GM12878 (cell line): ENCODE results near the gene FILIP1L. TPM values are rescaled to one million over a fixed set of nuclear protein-coding genes. Genes with fewer than 3 reads are reported as not detected.
A peak's percentile ranks its signal among the peaks of the same experiment; 100 is the strongest.

Experiments
- ATAC-seq: fragments of 200-7000 bp; cut with Tn5 transposase; 3 replicates; pipeline ENCODE4 v1.9.1; 2020; ENCODE audit warnings: mild to moderate bottlenecking, moderate library complexity
- BruUV-seq: library from RNA; stranded (reverse); fragments of 400-500 nt; replicated peaks from 2 replicates; lab custom pipeline; 2021; lab: Mats Ljungman, UMichigan
- CTCF ChIA-PET: fragments of 300-600 bp; sonication (Branson Sonifier 250); formaldehyde crosslinking; extraction: SDS; loops from one replicate; lab custom pipeline; 2021; ENCODE audit warnings: inconsistent platforms; lab: Yijun Ruan, JAX
- POLR2A ChIA-PET: fragments of 350-600 bp; formaldehyde crosslinking; extraction: SDS; loops from one replicate; lab custom pipeline; 2021; ENCODE audit warnings: inconsistent platforms; lab: Charles Lee
- RAD21 ChIA-PET: fragments of 300-600 bp; sonication (Branson Sonifier 250); formaldehyde crosslinking; loops from one replicate; lab custom pipeline; 2023; ENCODE audit warnings: antibody characterized with exemption; ENCODE audit not compliant: unreplicated experiment; lab: Charles Lee
- SMC1A ChIA-PET: fragments of 300-600 bp; sonication (Branson Sonifier 250); formaldehyde crosslinking; loops from one replicate; lab custom pipeline; 2023; ENCODE audit not compliant: unreplicated experiment, uncharacterized antibody; lab: Charles Lee
- DNase-seq: peaks from one replicate; pipeline ENCODE4 v3.0.0-alpha.2; 2011; ENCODE audit warnings: low read depth, low spot score
- FAIRE-seq: peaks from 3 replicates; lab custom pipeline; 2011; peaks lifted over from hg19 to GRCh38; lab: Jason Lieb, UNC
- H2AFZ ChIP-seq: 2 replicates; pipeline ENCODE4 v1.6.0; 2011; ENCODE audit warnings: low read depth, low read length, control low read depth; ENCODE audit not compliant: control insufficient read depth
- H3K27ac ChIP-seq: 2 replicates; pipeline ENCODE4 v1.5.1; 2011; ENCODE audit warnings: control low read depth; ENCODE audit not compliant: control insufficient read depth, insufficient read depth
- H3K27me3 ChIP-seq, 2 experiments: replicated peaks in 1 of 2; 2 replicates each; pipeline versions ENCODE4 v1.6.0 to v1.6.1; 2011; ENCODE audit warnings: low read length in 1 of 2; ENCODE audit not compliant: control insufficient read depth in 2 of 2, insufficient read depth in 2 of 2
- H3K36me3 ChIP-seq, 2 experiments: 2 replicates each; pipeline ENCODE4 v1.5.1; 2011; ENCODE audit warnings: low read length in 1 of 2; ENCODE audit not compliant: control insufficient read depth in 2 of 2, insufficient read depth in 2 of 2
- H3K4me1 ChIP-seq: 2 replicates; pipeline ENCODE4 v1.6.1; 2011; ENCODE audit warnings: mild to moderate bottlenecking, low read length, moderate library complexity, mixed read lengths; ENCODE audit not compliant: control insufficient read depth, insufficient read depth
- H3K4me2 ChIP-seq: 2 replicates; pipeline ENCODE4 v1.6.0; 2011; ENCODE audit warnings: control low read depth; ENCODE audit not compliant: control insufficient read depth, insufficient read depth
- H3K4me3 ChIP-seq: fragments of 200-600 bp; sonication (generic); 2 replicates; pipeline ENCODE4 v1.5.1; 2016
- H3K79me2 ChIP-seq: 2 replicates; pipeline ENCODE4 v1.6.0; 2011; ENCODE audit warnings: low read length; ENCODE audit not compliant: control insufficient read depth, insufficient read depth
- H3K9ac ChIP-seq: 2 replicates; pipeline ENCODE4 v1.8.0; 2011; ENCODE audit warnings: low read length, control low read depth, mixed read lengths; ENCODE audit not compliant: control insufficient read depth, insufficient read depth
- H3K9me3 ChIP-seq: replicated peaks from 3 replicates; pipeline ENCODE4 v1.5.1; 2011; ENCODE audit warnings: mild to moderate bottlenecking, low read length; ENCODE audit not compliant: control insufficient read depth, insufficient read depth
- H4K20me1 ChIP-seq: 2 replicates; pipeline ENCODE4 v1.6.0; 2011; ENCODE audit not compliant: control insufficient read depth, insufficient read depth
- CEBPB ChIP-seq, 2 experiments: fragments of 150-350 bp in 1 of 2; IDR thresholded peaks; 2 replicates each; pipeline ENCODE4 v1.6.1; 2012 to 2014; ENCODE audit warnings: low read depth in 2 of 2, low read length in 2 of 2, borderline replicate concordance in 1 of 2, inconsistent platforms in 1 of 2
- E2F8 ChIP-seq: fragments of 450-650 bp; IDR thresholded peaks from 2 replicates; pipeline ENCODE4 v1.6.1; 2018; ENCODE audit warnings: mild to moderate bottlenecking, low read depth, moderate library complexity; ENCODE audit not compliant: partially characterized antibody
- EP300 ChIP-seq, 2 experiments: fragments of 150-350 bp in 1 of 2; IDR thresholded peaks; 2 replicates each; pipeline ENCODE4 v1.6.1; 2011 to 2012; ENCODE audit warnings: low read depth in 2 of 2, low read length in 2 of 2, borderline replicate concordance in 1 of 2, improper control_type of control experiment in 1 of 2, inconsistent platforms in 1 of 2; ENCODE audit not compliant: control insufficient read depth in 1 of 2
- FOS ChIP-seq: IDR thresholded peaks from 3 replicates; pipeline ENCODE4 v1.6.1; 2011; ENCODE audit warnings: borderline replicate concordance; ENCODE audit not compliant: insufficient read length; ENCODE audit errors: extremely low read depth
- HDGF ChIP-seq: fragments of 450-650 bp; IDR thresholded peaks from 2 replicates; pipeline ENCODE4 v1.6.1; 2016; ENCODE audit warnings: antibody characterized with exemption
- MTA2 ChIP-seq: fragments of 450-650 bp; IDR thresholded peaks from 2 replicates; pipeline ENCODE4 v1.6.1; 2016; ENCODE audit warnings: low read depth, mild to moderate bottlenecking, moderate library complexity
- SPI1 ChIP-seq: IDR thresholded peaks from 2 replicates; pipeline ENCODE4 v1.6.1; 2011; ENCODE audit warnings: low read depth, mild to moderate bottlenecking, low read length, moderate library complexity, borderline replicate concordance; ENCODE audit not compliant: insufficient read depth
- USF2 ChIP-seq: IDR thresholded peaks from 2 replicates; pipeline ENCODE4 v1.6.1; 2011; ENCODE audit warnings: low read depth, low read length, improper control_type of control experiment, borderline replicate concordance
- ZNF384 ChIP-seq: IDR thresholded peaks from 2 replicates; pipeline ENCODE4 v1.6.1; 2012; ENCODE audit warnings: low read depth, mild to moderate bottlenecking, low read length, improper control_type of control experiment, borderline replicate concordance
- WGBS: methylation state at CpG from one replicate; pipeline ENCODE4 v1.1.6; 2016; ENCODE audit warnings: low lambda C conversion rate; ENCODE audit not compliant: insufficient replicate concordance, insufficient coverage; ENCODE audit errors: missing lambda C conversion rate; 5-methylcytosine and 5-hydroxymethylcytosine counted together
- in situ Hi-C: fragments of 300-500 bp; cut with MboI; formaldehyde crosslinking; loops from 9 replicates; pipeline ENCODE4 v1.14.3; 2018; ENCODE audit warnings: mixed read lengths
- intact Hi-C: fragments of 100-400 bp; cut with micrococcal nuclease; formaldehyde crosslinking; loops from one replicate; pipeline ENCODE4 v1.14.2; 2022; ENCODE audit not compliant: unreplicated experiment
- polyA plus RNA-seq, 11 experiments: library from polyadenylated mRNA; depleted of rRNA in 4 of 11; unstranded in 6 of 11; stranded (reverse) in 5 of 11; fragments of >200 nt; fragmentation: Nextera tagmentation in 4 of 11; fragmentation: Illumina TruSeq in 1 of 11; extraction: Ambion mirVana in 4 of 11; extraction: Trizol in 1 of 11; gene quantifications; 1 replicate in 1 of 11; 2 replicates in 10 of 11; pipeline versions ENCODE4 v1.2.1 to v1.2.3, GENCODE V29; 2011 to 2016; ENCODE audit warnings: inconsistent platforms in 2 of 11, missing spikeins in 2 of 11, low read depth in 1 of 11
- total RNA-seq, 4 experiments: library from RNA; depleted of rRNA in 3 of 4; stranded (reverse); fragments of >200 nt in 3 of 4; fragmentation: Illumina TruSeq in 1 of 4; extraction: Trizol in 1 of 4; gene quantifications; 2 replicates each; pipeline versions ENCODE4 v1.2.1 to v1.2.3, GENCODE V29; 2013 to 2021

Gene FILIP1L
- total and polyA plus RNA-seq, 10 of the 15 experiments (the other 5 are each of a cell fraction or from before 2014, with no cell fraction given): 0.24 to 6.1 (median 3.5) TPM

DNA sequence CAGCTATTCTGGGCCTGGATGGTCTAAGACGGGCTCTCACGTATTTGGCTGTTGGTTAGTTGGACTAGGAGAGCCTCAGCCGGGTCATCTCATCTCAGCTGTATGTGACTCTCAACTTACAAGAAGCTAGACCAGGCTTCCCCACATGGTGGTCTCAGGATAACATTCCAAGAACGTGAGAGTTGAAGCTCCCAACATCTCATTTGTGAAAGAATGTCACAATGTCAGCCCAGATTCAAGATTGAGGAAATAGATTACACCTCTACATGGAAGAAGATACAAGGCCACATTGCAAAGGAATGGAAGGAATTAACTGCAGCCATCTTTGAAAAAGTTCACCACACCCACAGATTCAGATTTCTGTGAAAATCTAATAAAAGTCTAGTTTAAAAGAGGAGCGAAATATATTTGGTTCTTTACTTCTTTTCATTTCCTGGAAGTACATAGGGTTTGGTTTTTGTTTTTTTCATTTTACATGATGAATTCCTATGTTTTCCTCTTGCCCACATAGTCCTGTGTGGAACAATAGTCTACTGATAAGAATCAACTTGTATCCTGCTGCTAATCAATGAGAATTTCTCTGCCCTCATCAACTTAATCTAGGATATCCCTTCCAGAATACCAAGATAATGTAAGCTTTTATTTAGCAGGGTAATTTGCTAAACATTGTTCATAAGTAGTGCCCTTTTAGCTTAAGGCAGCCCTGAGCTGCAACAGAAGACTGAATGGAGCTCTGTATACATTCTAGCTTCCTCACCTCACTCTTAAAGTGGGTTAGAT lies 180.1 kb downstream of the FILIP1L start (continued):
- TF ChIP-seq CEBPB (IDR thresholded peaks at IDR 0.05; ENCODE audit: borderline replicate concordance in 1 of 2, low read depth in 2 of 2, low read length in 2 of 2): no peak
- TF ChIP-seq ZNF384: no peak
- no peak for TF ChIP-seq E2F8
- no peak for TF ChIP-seq HDGF
- TF ChIP-seq MTA2: no peak
- no peak for TF ChIP-seq FOS

DNA sequence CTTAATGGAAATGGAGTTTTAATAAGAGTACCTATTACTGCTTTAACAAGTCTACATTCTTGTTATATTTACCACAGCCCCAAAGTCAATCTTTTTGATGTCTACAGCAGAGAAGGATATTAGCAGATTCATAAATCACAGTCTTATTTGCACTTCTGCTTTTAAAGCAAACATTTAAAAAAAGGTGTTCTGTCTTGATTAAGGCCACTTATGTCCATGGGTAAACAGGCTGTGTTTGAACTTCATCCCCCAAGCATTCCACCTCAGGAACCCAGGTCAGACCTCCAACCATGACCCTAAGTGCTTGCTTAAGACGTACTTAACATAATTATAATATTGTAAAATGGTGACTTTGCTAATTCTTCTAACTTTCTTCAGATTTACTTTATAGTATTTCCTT lies 183.2 kb downstream of the FILIP1L start:
- POLR2A ChIA-PET: no interaction called here
- no peak for DNase-seq
- Histone ChIP-seq H3K27ac (no peak overlapping the region), H3K4me3 (no peak overlapping the region), H3K9ac (no peak overlapping the region), H3K4me1 (no peaks in the 10 kb centered on the region), H3K79me2 (no peaks in the 10 kb centered on the region), H2AFZ (no peak overlapping the region), H3K36me3 (no peaks in the 10 kb centered on the region; a peak in 1 of 4 replicates), H4K20me1 (no peaks in the 10 kb centered on the region), H3K4me2 (no peak overlapping the region), H3K27me3 (no peaks in the 10 kb centered on the region), H3K9me3 (no peaks in the 10 kb centered on the region)
- in situ Hi-C loops (no loop called here), intact Hi-C loops (no loop called here)
- SMC1A ChIA-PET: no interaction called here
- WGBS: 100% methylated on average over 1 of the region's 1 CpG
- no peak for FAIRE-seq
- ATAC-seq: no peak
- TF ChIP-seq SPI1 (peak; percentile 44; the same call in 1 of the 2 replicates), USF2 (no peak), EP300 (IDR thresholded peaks at IDR 0.05; ENCODE audit: borderline replicate concordance in 1 of 2, control insufficient read depth in 1 of 2, low read depth in 2 of 2, low read length in 2 of 2) (no peak)
- RAD21 ChIA-PET: no interaction called here
- CTCF ChIA-PET: no interaction called here
- no TSS peak for BruUV-seq
